Activated T-cell treated with anti-CD3 and anti-CD28 coated beads, Interleukin-2, amount 50 U/mL, for 4 hours (primary cell): ENCODE measurements around the gene INTS1. TPM values are rescaled to one million over a fixed set of nuclear protein-coding genes. Genes with fewer than 3 reads are reported as not detected.

Source experiments
- ATAC-seq, 2 donors: fragments of 200-7000 bp; cut with Tn5 transposase; one replicate each; pipeline ENCODE4 v1.10.0; 2021
- DNase-seq: peaks from one replicate; pipeline ENCODE4 v3.0.0-alpha.2; 2020
- H3K27me3 Mint-ChIP-seq: one replicate; pipeline ENCODE4 v1.8.0; 2021; ENCODE audit warnings: low read depth, mixed read lengths
- H3K36me3 Mint-ChIP-seq: one replicate; pipeline ENCODE4 v1.8.0; 2022; ENCODE audit warnings: mixed read lengths; ENCODE audit not compliant: insufficient read depth
- H3K4me1 Mint-ChIP-seq: one replicate; pipeline ENCODE4 v1.8.0; 2021; ENCODE audit warnings: low read depth, mixed read lengths
- H3K4me3 Mint-ChIP-seq: one replicate; pipeline ENCODE4 v1.8.0; 2021; ENCODE audit warnings: mild to moderate bottlenecking, moderate library complexity, mixed read lengths
- H3K9me3 Mint-ChIP-seq: one replicate; pipeline ENCODE4 v1.8.0; 2021; ENCODE audit warnings: mixed read lengths
- total RNA-seq, 3 donors: library from RNA; stranded (reverse); gene quantifications; one replicate each; pipeline ENCODE4 v1.2.1, GENCODE V29; 2021

The INTS1 gene
- 100 to 1,000 TPM; 110 to 126 (median 119) TPM for total RNA-seq

GRCh38 chr7:1503816-1504775 lies at the start of gene INTS1:
Gene INTS1, minus strand, starts transcription at chr7:1504389. Its CDS starts 429 bp downstream, at chr7:1503960.
- DNase-seq (peak; percentile 84), ATAC-seq (peak; percentile 95 to 96)
- Mint-ChIP-seq H3K36me3 (peaks cover 11% of the 10 kb centered on the region), H3K4me1 (peaks cover 38% of the 10 kb centered on the region), H3K27me3 (peaks cover 1% of the 10 kb centered on the region), H3K9me3 (no peaks in the 10 kb centered on the region), H3K4me3 (peak within 1 kb of the TSS; percentile 88)

GRCh38 chr7:1553512-1554210 lies 49.5 kb upstream of the INTS1 start:
- no peaks in the 10 kb centered on the region for H3K9me3 Mint-ChIP-seq
- ATAC-seq = no peak
- H3K27me3 Mint-ChIP-seq = no peaks in the 10 kb centered on the region
- H3K4me3 Mint-ChIP-seq = no peak overlapping the region
- no peaks in the 10 kb centered on the region for H3K4me1 Mint-ChIP-seq
- DNase-seq = no peak
- H3K36me3 Mint-ChIP-seq = no peaks in the 10 kb centered on the region

- Mint-ChIP-seq H3K4me1 (no peaks in the 10 kb centered on the region), H3K4me3 (no peak overlapping the region)
- no peak for ATAC-seq
These were observed 48.0 kb upstream of the INTS1 start for GRCh38 chr7:1552200-1552599.

GRCh38 chr7:1550846-1551155 lies 46.6 kb upstream of the INTS1 start:
- Mint-ChIP-seq H3K4me1 (no peaks in the 10 kb centered on the region), H3K27me3 (no peaks in the 10 kb centered on the region)

More at GRCh38 chr7:1552200-1552599, 48.0 kb upstream of the INTS1 start:
- Mint-ChIP-seq H3K36me3 (no peaks in the 10 kb centered on the region), H3K9me3 (no peaks in the 10 kb centered on the region), H3K27me3 (no peaks in the 10 kb centered on the region)
- no peak for DNase-seq

GRCh38 chr7:1550005-1550845 lies 46.0 kb upstream of the INTS1 start:
- no peaks in the 10 kb centered on the region for H3K27me3 Mint-ChIP-seq
- no peaks in the 10 kb centered on the region for H3K9me3 Mint-ChIP-seq
- DNase-seq (no peak), ATAC-seq (no peak)
- no peak overlapping the region for H3K4me3 Mint-ChIP-seq
- H3K4me1 Mint-ChIP-seq = no peaks in the 10 kb centered on the region
- H3K36me3 Mint-ChIP-seq = no peaks in the 10 kb centered on the region

More at GRCh38 chr7:1550846-1551155, 46.6 kb upstream of the INTS1 start:
- Mint-ChIP-seq H3K9me3 (no peaks in the 10 kb centered on the region), H3K36me3 (no peaks in the 10 kb centered on the region), H3K4me3 (no peak overlapping the region)
- no peak for DNase-seq
- no peak for ATAC-seq

- DNase-seq (no peak), ATAC-seq (no peak)
- H3K9me3 Mint-ChIP-seq = no peaks in the 10 kb centered on the region
- no peaks in the 10 kb centered on the region for H3K27me3 Mint-ChIP-seq
- H3K36me3 Mint-ChIP-seq = peaks cover 2% of the 10 kb centered on the region
- no peaks in the 10 kb centered on the region for H3K4me1 Mint-ChIP-seq
- H3K4me3 Mint-ChIP-seq = no peak overlapping the region
These were observed 45.3 kb upstream of the INTS1 start for GRCh38 chr7:1549357-1550004.

GRCh38 chr7:1548944-1549343 lies 44.8 kb upstream of the INTS1 start:
- no peak for DNase-seq
- Mint-ChIP-seq H3K27me3 (no peaks in the 10 kb centered on the region), H3K4me1 (no peaks in the 10 kb centered on the region), H3K4me3 (no peak overlapping the region), H3K36me3 (peaks cover 2% of the 10 kb centered on the region), H3K9me3 (no peaks in the 10 kb centered on the region)
- no peak for ATAC-seq

GRCh38 chr7:1548438-1548831 lies 44.2 kb upstream of the INTS1 start:
- no peak for DNase-seq
- no peaks in the 10 kb centered on the region for H3K27me3 Mint-ChIP-seq
- H3K4me3 Mint-ChIP-seq = no peak overlapping the region
- no peak for ATAC-seq
- H3K36me3 Mint-ChIP-seq = peaks cover 2% of the 10 kb centered on the region
- no peaks in the 10 kb centered on the region for H3K9me3 Mint-ChIP-seq
- no peaks in the 10 kb centered on the region for H3K4me1 Mint-ChIP-seq

GRCh38 chr7:1547777-1548437 lies 43.7 kb upstream of the INTS1 start:
- DNase-seq = no peak
- Mint-ChIP-seq H3K27me3 (no peaks in the 10 kb centered on the region), H3K4me1 (no peaks in the 10 kb centered on the region), H3K36me3 (peaks cover 2% of the 10 kb centered on the region), H3K9me3 (no peaks in the 10 kb centered on the region), H3K4me3 (no peak overlapping the region)
- ATAC-seq = no peak

GRCh38 chr7:1546909-1547776 lies 43.0 kb upstream of the INTS1 start:
- Mint-ChIP-seq H3K9me3 (no peaks in the 10 kb centered on the region), H3K4me3 (no peak overlapping the region), H3K4me1 (no peaks in the 10 kb centered on the region), H3K36me3 (peaks cover 2% of the 10 kb centered on the region), H3K27me3 (no peaks in the 10 kb centered on the region)
- DNase-seq (no peak), ATAC-seq (no peak)

- H3K9me3 Mint-ChIP-seq = no peaks in the 10 kb centered on the region
- peaks cover 2% of the 10 kb centered on the region for H3K36me3 Mint-ChIP-seq
- ATAC-seq (no peak), DNase-seq (no peak)
- no peak overlapping the region for H3K4me3 Mint-ChIP-seq
- H3K4me1 Mint-ChIP-seq = no peaks in the 10 kb centered on the region
- H3K27me3 Mint-ChIP-seq = no peaks in the 10 kb centered on the region
These were observed 42.2 kb upstream of the INTS1 start for GRCh38 chr7:1546274-1546908.

GRCh38 chr7:1545417-1546246 lies 41.4 kb upstream of the INTS1 start:
- no peaks in the 10 kb centered on the region for H3K4me1 Mint-ChIP-seq
- no peak overlapping the region for H3K4me3 Mint-ChIP-seq
- peaks cover 2% of the 10 kb centered on the region for H3K36me3 Mint-ChIP-seq
- DNase-seq (no peak), ATAC-seq (peak in 1 of 2 donors; percentile 25)
- no peaks in the 10 kb centered on the region for H3K27me3 Mint-ChIP-seq
- H3K9me3 Mint-ChIP-seq = no peaks in the 10 kb centered on the region
